ENCODE results near the gene LMO3.

DNA sequence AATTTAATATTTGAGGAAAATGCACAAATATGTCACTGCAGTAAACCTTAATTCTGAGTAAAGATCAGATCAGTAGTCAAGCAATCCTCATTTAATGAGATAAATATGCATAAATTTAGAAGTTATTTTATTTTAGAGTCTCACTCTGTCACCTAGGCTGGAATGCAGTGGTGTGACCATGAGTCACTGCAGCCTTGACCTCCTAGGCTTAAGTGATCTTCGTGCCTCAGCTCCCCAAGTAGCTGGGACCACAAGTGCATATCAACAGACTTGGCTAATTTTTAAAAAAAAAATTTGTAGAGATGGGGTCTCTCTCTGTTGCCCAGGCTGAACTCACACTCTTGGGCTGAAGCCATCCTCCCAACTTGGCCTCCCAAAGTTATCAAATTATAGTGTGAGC, 41.3 kb downstream of the LMO3 start:
- TF ChIP-seq, protein P1, sequence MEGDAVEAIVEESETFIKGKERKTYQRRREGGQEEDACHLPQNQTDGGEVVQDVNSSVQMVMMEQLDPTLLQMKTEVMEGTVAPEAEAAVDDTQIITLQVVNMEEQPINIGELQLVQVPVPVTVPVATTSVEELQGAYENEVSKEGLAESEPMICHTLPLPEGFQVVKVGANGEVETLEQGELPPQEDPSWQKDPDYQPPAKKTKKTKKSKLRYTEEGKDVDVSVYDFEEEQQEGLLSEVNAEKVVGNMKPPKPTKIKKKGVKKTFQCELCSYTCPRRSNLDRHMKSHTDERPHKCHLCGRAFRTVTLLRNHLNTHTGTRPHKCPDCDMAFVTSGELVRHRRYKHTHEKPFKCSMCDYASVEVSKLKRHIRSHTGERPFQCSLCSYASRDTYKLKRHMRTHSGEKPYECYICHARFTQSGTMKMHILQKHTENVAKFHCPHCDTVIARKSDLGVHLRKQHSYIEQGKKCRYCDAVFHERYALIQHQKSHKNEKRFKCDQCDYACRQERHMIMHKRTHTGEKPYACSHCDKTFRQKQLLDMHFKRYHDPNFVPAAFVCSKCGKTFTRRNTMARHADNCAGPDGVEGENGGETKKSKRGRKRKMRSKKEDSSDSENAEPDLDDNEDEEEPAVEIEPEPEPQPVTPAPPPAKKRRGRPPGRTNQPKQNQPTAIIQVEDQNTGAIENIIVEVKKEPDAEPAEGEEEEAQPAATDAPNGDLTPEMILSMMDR (IDR thresholded peaks at IDR 0.05; ENCODE audit: low read length), result no peak
- TF ChIP-seq EZH2 (optimal IDR thresholded peaks at IDR 0.05; ENCODE audit: low read depth, low read length), result no peak

Measured in MM.1S (cell line).